ENCODE data around the gene CXXC5.

CXXC5 gene

DNA sequence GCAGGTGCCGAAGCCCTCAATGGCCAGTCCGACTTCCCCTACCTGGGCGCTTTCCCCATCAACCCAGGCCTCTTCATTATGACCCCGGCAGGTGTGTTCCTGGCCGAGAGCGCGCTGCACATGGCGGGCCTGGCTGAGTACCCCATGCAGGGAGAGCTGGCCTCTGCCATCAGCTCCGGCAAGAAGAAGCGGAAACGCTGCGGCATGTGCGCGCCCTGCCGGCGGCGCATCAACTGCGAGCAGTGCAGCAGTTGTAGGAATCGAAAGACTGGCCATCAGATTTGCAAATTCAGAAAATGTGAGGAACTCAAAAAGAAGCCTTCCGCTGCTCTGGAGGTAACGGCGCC is 32.9 kb downstream of the CXXC5 start:
- DNase-seq (ENCODE audit: low read depth) = no peak

- DNase-seq (ENCODE audit: low read depth) = no peak
Measured at GRCh38 chr5:139681466-139681865, 33.3 kb downstream of the CXXC5 start.

GRCh38 chr5:139682016-139682975 is 34.1 kb downstream of the CXXC5 start:
- no peak for DNase-seq (ENCODE audit: low read depth)

DNA sequence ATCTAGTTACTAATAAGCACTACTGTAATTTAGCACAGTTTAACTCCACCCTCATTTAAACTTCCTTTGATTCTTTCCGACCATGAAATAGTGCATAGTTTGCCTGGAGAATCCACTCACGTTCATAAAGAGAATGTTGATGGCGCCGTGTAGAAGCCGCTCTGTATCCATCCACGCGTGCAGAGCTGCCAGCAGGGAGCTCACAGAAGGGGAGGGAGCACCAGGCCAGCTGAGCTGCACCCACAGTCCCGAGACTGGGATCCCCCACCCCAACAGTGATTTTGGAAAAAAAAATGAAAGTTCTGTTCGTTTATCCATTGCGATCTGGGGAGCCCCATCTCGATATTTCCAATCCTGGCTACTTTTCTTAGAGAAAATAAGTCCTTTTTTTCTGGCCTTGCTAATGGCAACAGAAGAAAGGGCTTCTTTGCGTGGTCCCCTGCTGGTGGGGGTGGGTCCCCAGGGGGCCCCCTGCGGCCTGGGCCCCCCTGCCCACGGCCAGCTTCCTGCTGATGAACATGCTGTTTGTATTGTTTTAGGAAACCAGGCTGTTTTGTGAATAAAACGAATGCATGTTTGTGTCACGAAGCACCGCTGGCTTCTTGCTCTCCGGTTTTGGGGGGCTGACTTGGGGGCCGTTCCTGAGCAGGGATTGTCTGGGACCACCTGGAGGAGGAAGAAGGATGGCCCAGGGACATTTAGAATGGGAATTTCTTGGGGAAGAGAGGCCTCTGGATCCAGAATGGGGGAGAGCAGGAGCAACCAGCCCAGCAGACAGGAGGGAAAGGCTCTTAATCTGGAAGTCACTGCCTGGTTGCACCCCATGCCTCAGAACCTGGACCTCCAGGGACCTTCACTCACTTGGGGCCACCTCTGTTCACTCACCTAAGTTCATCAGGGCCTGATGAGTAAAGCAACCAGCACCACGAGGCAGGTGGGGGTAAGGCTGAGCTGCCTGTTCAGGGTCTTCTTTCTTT is 35.4 kb downstream of the CXXC5 start:
- no peak for DNase-seq (ENCODE audit: low read depth)

DNA sequence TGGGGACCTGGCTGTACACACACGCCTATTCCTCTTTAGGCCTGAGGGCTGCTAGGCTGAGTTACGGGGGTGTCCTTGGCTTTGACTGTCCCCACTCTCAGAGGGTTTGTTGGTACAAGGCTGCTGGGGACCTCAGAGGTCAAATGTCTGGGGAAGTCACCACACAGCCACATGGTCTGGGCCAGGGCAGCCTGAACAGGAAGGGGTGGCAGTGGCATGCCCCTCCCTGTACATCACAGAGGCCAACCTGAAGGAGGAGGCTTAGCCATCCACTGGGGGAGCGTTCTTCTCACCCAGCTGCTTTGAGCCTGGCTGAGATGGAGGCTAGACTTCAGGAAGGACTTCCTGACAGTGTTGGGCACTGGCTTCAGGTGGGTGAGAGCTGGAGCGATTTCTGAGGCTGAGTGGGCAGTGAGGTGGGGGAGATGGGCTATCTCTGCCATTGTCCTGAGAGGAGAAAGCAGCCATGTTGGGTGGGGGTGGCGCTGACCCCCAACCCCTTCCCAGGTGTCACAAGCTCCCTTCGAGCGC is 36.3 kb downstream of the CXXC5 start:
- no peak for DNase-seq (ENCODE audit: low read depth)

- DNase-seq (ENCODE audit: low read depth) = no peak
Measured at GRCh38 chr5:139684881-139685749, 37.0 kb downstream of the CXXC5 start.

GRCh38 chr5:139685886-139686285 is 37.7 kb downstream of the CXXC5 start:
- DNase-seq (ENCODE audit: low read depth) = no peak

GRCh38 chr5:139686356-139686705 is 38.2 kb downstream of the CXXC5 start:
- DNase-seq (ENCODE audit: low read depth) = no peak

DNA sequence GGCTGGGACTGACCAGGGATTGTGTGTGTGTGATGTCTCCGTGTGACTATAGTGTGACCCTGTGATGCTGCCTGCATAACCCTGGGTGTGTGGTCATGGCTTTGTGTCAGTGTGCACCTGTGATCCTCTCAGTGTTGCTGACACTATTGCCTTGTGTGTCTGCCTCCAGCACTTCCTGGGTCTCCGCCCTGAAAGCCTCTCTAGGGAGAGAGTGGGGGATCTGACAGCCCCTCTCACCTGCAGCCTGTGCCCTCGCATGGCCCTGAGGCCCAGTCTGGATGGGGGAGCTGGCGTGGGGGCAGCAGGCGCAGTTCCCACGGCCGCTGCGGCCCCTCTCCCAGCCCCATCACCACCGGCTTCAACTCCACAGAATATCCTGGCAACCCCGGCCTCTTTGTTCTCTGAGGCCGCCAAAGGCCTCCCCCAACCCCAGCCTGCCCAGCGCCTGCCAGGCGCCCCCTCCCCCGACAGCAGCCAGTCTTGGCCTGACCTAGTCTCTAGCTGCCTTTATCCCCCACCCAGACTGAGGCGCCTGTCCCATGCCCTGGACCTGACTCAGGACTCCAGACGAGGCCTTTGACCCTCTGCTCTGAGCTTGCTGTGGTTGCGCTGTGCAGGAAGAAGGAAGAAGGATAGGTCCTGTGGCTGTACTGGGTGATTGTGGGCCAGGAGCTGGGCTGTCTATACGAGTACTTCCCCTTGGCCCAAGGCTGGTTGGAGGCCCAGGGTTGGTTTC is 38.7 kb downstream of the CXXC5 start:
- DNase-seq (ENCODE audit: low read depth) = no peak

- DNase-seq (ENCODE audit: low read depth) = no peak
Measured at GRCh38 chr5:139687656-139688055, 39.5 kb downstream of the CXXC5 start.

DNA sequence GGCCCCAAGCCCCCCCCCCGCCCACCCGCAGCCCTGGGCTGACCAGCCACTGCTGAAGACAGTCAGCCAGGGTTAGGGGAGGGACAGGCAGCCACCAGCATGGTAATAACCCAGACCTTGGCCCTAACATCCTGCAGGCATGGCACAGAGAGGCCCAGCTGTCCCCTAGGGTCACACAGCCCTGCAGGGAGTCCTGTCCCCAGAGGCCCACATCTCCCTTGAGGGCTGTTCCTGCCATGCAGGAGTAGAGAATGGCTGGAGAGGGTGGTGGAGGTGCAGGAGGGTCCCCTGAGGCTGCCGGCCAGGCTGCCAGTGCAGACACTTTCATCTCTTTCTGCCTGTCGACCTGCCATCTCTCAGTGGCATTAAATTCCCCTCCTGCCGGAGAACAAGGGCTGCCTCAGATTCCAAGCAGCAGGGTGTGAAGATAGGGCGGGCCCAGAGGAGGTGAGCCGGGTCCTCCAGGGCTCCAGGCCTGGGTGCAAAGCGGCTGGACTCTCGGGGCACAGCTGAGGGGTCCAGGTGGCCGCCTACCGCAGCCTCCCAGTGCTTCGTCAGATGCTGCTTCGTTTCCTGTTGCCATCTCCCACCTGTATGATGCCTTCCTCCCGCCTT is 40.0 kb downstream of the CXXC5 start:
- no peak for DNase-seq (ENCODE audit: low read depth)

GRCh38 chr5:139688751-139689372 is 40.7 kb downstream of the CXXC5 start:
- no peak for DNase-seq (ENCODE audit: low read depth)

- DNase-seq (ENCODE audit: low read depth) = no peak
Measured at GRCh38 chr5:139689631-139690063, 41.5 kb downstream of the CXXC5 start.

DNA sequence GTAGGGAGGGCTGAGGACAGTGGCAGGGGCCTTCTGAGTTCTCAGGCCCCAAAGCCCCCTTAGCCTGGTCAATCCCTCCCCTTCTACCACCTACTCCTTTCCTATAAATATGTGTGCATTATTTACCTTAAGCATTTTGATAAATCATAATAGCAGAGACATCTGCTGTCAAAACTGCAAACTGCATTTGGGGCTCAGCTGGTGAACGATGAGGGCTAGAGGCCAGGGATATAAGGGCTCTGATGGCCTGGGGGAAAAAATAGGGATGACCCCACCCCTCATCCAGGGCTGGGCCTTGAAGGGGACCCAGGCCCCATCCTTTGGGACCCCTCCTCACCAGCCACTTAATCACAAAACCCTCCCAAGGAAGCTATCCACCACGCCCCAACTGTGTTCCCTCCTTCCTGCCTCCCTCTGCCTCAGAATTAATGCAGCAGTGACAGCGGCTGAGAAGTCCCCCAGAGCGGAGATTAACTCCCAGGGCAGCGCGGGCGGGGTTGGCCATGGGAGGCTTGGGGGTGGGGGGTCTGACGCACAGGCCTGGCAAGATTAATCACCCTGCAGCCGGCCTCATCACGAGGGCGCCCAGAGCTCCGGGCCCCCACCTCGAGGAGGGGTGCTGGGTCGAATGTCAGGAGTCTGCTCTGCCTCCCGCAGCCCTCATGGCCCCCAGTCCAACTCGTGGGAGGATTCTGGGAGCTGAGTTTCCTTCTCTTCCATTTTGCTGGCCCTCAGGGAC is 42.1 kb downstream of the CXXC5 start:
- DNase-seq (ENCODE audit: low read depth) = peak; percentile 43

DNA sequence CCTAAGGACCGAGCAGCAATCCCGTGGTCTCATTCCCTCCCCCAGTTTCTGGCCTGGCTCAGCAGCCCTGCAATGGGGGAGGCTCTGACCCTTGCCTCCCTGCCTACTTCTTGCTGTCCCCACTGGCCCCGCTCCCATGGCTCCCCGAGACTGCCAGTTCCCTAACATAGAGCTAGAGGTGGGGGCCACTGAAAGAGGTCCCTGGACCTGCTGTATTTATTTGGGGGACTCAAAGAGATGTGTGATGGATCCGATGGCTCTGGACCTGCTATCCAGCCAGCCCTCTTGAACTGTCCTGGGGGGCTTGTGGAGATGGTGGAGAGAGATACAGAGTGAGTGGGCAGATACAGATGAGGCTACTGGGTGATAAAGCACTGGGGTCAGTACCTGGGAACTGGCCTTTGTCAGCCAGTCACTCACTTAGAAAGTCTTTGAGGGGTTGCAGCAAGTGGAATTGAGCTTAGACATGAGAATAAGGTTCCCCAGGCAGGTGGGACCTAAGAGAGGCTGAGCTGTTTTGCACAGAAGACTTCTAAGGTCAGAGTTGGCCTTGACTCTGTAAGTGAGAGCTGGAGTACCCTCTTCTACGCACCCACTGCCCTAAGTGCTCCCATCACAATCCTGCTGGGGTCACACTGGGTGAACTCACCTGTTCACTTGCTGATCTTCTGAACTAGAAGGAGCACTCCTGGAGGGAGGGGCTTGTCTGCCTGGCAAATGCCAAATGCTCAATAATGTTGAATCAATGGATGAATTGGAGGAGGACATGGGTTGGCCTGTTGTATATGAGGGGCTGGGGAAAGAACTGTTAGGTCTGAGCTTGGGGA is 42.9 kb downstream of the CXXC5 start:
- no peak for DNase-seq (ENCODE audit: low read depth)

DNA sequence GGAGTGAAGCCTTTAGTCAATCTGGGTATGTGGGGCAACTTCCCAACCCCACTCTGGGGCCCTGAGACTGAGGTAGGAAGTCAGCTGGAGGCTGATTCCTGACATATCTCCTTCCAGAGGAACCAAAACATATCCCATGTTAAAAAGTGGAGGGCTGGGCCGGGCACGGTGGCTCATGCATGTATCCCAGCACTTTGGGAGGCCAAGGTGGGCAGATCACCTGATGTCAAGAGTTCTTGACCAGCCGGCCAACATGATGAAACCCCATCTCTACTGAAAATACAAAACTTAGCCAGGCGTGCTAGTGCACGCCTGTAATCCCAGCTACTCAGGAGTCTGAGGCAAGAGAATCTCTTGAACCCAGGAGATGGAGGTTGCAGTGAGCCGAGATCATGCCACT is 44.0 kb downstream of the CXXC5 start:
- DNase-seq (ENCODE audit: low read depth) = no peak

- no peak for DNase-seq (ENCODE audit: low read depth)
Measured at GRCh38 chr5:139692679-139693308, 44.6 kb downstream of the CXXC5 start.

All from fibroblast of gingiva (primary cell).